Measurements from ENCODE around the gene B3GALT4.

The B3GALT4 gene

DNA sequence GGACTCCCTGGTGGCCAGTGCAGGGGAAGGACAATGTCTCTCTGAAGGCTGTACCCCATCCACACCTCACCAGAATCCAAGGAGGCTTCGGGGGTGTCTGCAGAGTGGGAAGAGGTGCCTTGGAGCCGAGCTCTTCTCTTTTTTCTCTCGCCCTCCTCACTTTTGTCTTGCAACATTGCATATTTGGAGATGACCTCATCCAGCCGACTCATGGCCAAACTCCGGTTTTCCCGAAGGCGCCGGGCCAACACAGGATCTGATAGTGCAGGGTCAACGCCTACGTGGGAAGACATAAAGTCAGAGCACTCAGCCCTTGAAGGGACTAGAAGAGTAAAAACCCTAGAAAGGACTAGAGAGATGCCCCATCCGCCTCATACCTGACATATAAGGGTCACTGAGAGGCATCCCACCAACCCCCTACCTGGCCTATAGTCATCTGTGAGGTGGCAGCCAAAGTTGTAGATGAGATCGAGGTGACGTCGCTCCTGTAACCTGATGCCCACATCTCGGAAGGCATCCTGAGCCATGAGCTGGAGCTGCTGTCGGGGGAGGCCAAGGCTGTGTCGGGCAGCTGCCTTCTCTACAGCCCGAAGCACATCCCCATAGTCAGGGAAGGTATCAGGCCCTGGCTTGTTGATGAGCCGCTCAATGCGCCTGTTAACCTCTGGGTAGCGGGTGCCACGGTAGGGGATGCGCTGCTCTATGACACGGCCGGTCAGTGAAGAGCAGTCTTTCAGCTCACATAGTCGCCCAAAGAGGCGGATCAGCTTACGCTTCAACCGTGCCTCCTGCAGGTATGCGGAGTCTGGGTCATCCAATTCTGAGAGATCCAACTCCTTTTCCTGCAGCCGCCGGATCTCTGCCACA, 43.6 kb downstream of the B3GALT4 start (continued):
- TF ChIP-seq, protein P1, sequence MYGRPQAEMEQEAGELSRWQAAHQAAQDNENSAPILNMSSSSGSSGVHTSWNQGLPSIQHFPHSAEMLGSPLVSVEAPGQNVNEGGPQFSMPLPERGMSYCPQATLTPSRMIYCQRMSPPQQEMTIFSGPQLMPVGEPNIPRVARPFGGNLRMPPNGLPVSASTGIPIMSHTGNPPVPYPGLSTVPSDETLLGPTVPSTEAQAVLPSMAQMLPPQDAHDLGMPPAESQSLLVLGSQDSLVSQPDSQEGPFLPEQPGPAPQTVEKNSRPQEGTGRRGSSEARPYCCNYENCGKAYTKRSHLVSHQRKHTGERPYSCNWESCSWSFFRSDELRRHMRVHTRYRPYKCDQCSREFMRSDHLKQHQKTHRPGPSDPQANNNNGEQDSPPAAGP (tag by site-specific recombination; IDR thresholded peaks at IDR 0.05), result no peak
- TF ChIP-seq ZBTB48 (tag by site-specific recombination; IDR thresholded peaks at IDR 0.05) (0 out of 2 replicates have a peak, but pooled peaks have one; percentile 21), MYNN (tag by site-specific recombination; IDR thresholded peaks at IDR 0.05; ENCODE audit: borderline replicate concordance) (no peak), ZNF785 (tag by site-specific recombination; IDR thresholded peaks at IDR 0.05) (no peak), GLIS2 (tag by site-specific recombination; IDR thresholded peaks at IDR 0.05) (peak; percentile 66; the same call in 1 of the 2 replicates), ZNF416 (tag by site-specific recombination; IDR thresholded peaks at IDR 0.05) (no peak), GLI4 (tag by site-specific recombination; IDR thresholded peaks at IDR 0.05) (no peak), ZNF670 (tag by site-specific recombination; IDR thresholded peaks at IDR 0.05; ENCODE audit: low read depth) (no peak), ZNF521 (tag by site-specific recombination; IDR thresholded peaks at IDR 0.05) (no peak), ZNF433 (tag by site-specific recombination; IDR thresholded peaks at IDR 0.05; ENCODE audit: low read depth) (no peak), WT1 (tag by site-specific recombination; IDR thresholded peaks at IDR 0.05) (peak; percentile 31; the same call in 1 of the 2 replicates), ZSCAN23 (tag by site-specific recombination; IDR thresholded peaks at IDR 0.05) (no peak), ZNF549 (tag by site-specific recombination; IDR thresholded peaks at IDR 0.05) (no peak), ZNF596 (tag by site-specific recombination; IDR thresholded peaks at IDR 0.05) (no peak), ZNF146 (tag by site-specific recombination; IDR thresholded peaks at IDR 0.05) (no peak), ZNF776 (tag by site-specific recombination; IDR thresholded peaks at IDR 0.05; ENCODE audit: borderline replicate concordance) (no peak), ZNF600 (tag by site-specific recombination; IDR thresholded peaks at IDR 0.05) (peak; percentile 95), ZNF501 (tag by site-specific recombination; IDR thresholded peaks at IDR 0.05) (no peak; the same call in 1 of the 2 replicates), ZNF2 (tag by site-specific recombination; IDR thresholded peaks at IDR 0.05) (peak; percentile 57; the same call in 1 of the 2 replicates), SCRT1 (tag by site-specific recombination; IDR thresholded peaks at IDR 0.05; ENCODE audit: borderline replicate concordance) (no peak), ZNF366 (tag by site-specific recombination; conservative IDR thresholded peaks at IDR 0.05) (peak; percentile 72), TCF7L2 (IDR thresholded peaks at IDR 0.05; ENCODE audit: borderline replicate concordance, low read depth, low read length) (no peak)
- TF ChIP-seq, protein P2, sequence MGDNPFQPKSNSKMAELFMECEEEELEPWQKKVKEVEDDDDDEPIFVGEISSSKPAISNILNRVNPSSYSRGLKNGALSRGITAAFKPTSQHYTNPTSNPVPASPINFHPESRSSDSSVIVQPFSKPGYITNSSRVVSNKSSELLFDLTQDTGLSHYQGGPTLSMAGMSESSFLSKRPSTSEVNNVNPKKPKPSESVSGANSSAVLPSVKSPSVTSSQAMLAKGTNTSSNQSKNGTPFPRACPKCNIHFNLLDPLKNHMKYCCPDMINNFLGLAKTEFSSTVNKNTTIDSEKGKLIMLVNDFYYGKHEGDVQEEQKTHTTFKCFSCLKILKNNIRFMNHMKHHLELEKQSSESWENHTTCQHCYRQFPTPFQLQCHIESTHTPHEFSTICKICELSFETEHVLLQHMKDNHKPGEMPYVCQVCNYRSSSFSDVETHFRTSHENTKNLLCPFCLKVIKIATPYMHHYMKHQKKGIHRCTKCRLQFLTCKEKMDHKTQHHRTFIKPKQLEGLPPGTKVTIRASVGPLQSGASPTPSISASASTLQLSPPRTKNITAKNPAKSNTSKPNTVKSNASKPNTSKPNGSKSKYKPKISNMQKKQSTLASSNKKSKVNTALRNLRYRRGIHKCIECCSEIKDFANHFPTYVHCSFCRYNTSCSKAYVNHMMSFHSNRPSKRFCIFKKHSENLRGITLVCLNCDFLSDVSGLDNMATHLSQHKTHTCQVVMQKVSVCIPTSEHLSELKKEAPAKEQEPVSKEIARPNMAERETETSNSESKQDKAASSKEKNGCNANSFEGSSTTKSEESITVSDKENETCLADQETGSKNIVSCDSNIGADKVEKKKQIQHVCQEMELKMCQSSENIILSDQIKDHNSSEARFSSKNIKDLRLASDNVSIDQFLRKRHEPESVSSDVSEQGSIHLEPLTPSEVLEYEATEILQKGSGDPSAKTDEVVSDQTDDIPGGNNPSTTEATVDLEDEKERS (tag by site-specific recombination; IDR thresholded peaks at IDR 0.05), result no peak; the same call in 1 of the 2 replicates
- TF ChIP-seq, protein P3, sequence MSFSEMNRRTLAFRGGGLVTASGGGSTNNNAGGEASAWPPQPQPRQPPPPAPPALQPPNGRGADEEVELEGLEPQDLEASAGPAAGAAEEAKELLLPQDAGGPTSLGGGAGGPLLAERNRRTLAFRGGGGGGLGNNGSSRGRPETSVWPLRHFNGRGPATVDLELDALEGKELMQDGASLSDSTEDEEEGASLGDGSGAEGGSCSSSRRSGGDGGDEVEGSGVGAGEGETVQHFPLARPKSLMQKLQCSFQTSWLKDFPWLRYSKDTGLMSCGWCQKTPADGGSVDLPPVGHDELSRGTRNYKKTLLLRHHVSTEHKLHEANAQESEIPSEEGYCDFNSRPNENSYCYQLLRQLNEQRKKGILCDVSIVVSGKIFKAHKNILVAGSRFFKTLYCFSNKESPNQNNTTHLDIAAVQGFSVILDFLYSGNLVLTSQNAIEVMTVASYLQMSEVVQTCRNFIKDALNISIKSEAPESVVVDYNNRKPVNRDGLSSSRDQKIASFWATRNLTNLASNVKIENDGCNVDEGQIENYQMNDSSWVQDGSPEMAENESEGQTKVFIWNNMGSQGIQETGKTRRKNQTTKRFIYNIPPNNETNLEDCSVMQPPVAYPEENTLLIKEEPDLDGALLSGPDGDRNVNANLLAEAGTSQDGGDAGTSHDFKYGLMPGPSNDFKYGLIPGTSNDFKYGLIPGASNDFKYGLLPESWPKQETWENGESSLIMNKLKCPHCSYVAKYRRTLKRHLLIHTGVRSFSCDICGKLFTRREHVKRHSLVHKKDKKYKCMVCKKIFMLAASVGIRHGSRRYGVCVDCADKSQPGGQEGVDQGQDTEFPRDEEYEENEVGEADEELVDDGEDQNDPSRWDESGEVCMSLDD (tag by site-specific recombination; IDR thresholded peaks at IDR 0.05), result peak; percentile 33; the same call in 1 of the 2 replicates
- TF ChIP-seq, protein P4, sequence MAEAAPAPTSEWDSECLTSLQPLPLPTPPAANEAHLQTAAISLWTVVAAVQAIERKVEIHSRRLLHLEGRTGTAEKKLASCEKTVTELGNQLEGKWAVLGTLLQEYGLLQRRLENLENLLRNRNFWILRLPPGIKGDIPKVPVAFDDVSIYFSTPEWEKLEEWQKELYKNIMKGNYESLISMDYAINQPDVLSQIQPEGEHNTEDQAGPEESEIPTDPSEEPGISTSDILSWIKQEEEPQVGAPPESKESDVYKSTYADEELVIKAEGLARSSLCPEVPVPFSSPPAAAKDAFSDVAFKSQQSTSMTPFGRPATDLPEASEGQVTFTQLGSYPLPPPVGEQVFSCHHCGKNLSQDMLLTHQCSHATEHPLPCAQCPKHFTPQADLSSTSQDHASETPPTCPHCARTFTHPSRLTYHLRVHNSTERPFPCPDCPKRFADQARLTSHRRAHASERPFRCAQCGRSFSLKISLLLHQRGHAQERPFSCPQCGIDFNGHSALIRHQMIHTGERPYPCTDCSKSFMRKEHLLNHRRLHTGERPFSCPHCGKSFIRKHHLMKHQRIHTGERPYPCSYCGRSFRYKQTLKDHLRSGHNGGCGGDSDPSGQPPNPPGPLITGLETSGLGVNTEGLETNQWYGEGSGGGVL (tag by site-specific recombination; IDR thresholded peaks at IDR 0.05), result 0 out of 2 replicates have a peak, but pooled peaks have one; percentile 9
- TF ChIP-seq, protein P5, sequence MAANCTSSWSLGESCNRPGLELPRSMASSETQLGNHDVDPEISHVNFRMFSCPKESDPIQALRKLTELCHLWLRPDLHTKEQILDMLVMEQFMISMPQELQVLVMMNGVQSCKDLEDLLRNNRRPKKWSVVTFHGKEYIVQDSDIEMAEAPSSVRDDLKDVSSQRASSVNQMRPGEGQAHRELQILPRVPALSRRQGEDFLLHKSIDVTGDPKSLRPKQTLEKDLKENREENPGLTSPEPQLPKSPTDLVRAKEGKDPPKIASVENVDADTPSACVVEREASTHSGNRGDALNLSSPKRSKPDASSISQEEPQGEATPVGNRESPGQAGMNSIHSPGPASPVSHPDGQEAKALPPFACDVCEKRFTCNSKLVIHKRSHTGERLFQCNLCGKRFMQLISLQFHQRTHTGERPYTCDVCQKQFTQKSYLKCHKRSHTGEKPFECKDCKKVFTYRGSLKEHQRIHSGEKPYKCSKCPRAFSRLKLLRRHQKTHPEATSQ (tag by site-specific recombination; IDR thresholded peaks at IDR 0.05), result 0 out of 2 replicates have a peak, but pooled peaks have one; percentile 19
- TF ChIP-seq, protein P6, sequence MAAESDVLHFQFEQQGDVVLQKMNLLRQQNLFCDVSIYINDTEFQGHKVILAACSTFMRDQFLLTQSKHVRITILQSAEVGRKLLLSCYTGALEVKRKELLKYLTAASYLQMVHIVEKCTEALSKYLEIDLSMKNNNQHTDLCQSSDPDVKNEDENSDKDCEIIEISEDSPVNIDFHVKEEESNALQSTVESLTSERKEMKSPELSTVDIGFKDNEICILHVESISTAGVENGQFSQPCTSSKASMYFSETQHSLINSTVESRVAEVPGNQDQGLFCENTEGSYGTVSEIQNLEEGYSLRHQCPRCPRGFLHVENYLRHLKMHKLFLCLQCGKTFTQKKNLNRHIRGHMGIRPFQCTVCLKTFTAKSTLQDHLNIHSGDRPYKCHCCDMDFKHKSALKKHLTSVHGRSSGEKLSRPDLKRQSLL (tag by site-specific recombination; IDR thresholded peaks at IDR 0.05), result peak; percentile 71; the same call in 1 of the 2 replicates
